A673 (cell line): Measurements from ENCODE around the gene NIT1. TPM values are rescaled to one million over a fixed set of nuclear protein-coding genes. Genes with fewer than 3 reads are reported as not detected.

Experiments
- BruUV-seq: library from RNA; stranded (reverse); fragments of 400-500 nt; replicated peaks from 2 replicates; lab custom pipeline; 2021; lab: Mats Ljungman, UMichigan
- CTCF ChIA-PET: fragments of 300-600 bp; sonication (Branson Sonifier 250); formaldehyde crosslinking; loops from one replicate; lab custom pipeline; 2022; ENCODE audit warnings: antibody characterized with exemption; lab: Charles Lee
- POLR2A ChIA-PET: fragments of 300-600 bp; sonication (Branson Sonifier 250); formaldehyde crosslinking; loops from one replicate; lab custom pipeline; 2022; ENCODE audit warnings: antibody characterized with exemption; ENCODE audit not compliant: low non-redundant PET; lab: Charles Lee
- DNase-seq: peaks from one replicate; pipeline ENCODE4 v3.0.0-alpha.2; 2015; ENCODE audit warnings: low spot score
- H3K27ac ChIP-seq: fragments of 200-600 bp; sonication (generic); 2 replicates; pipeline ENCODE4 v1.5.1; 2016; ENCODE audit warnings: mixed run types, low read depth, mild to moderate bottlenecking, mixed read lengths, antibody characterized with exemption, low read length; ENCODE audit not compliant: poor library complexity, severe bottlenecking
- H3K27me3 ChIP-seq: fragments of 200-600 bp; sonication (generic); replicated peaks from 2 replicates; pipeline ENCODE4 v1.6.1; 2017; ENCODE audit warnings: mixed run types, low read depth, mild to moderate bottlenecking, mixed read lengths, antibody characterized with exemption, low read length; ENCODE audit not compliant: insufficient read depth, poor library complexity
- H3K36me3 ChIP-seq: fragments of 200-600 bp; sonication (generic); 2 replicates; pipeline ENCODE4 v1.6.1; 2016; ENCODE audit warnings: mixed run types, mild to moderate bottlenecking, mixed read lengths, antibody characterized with exemption, low read length; ENCODE audit not compliant: insufficient read depth, poor library complexity, severe bottlenecking
- H3K4me1 ChIP-seq: fragments of 200-600 bp; sonication (generic); 2 replicates; pipeline ENCODE4 v1.6.1; 2017; ENCODE audit warnings: mixed run types, mild to moderate bottlenecking, mixed read lengths, antibody characterized with exemption, low read length; ENCODE audit not compliant: insufficient read depth, poor library complexity, severe bottlenecking
- H3K4me3 ChIP-seq: fragments of 200-600 bp; sonication (generic); 2 replicates; pipeline ENCODE4 v1.5.1; 2016; ENCODE audit warnings: low read depth, mixed run types, mild to moderate bottlenecking, mixed read lengths, low read length; ENCODE audit not compliant: poor library complexity, severe bottlenecking
- H3K9me3 ChIP-seq: fragments of 200-600 bp; sonication (generic); 2 replicates; pipeline ENCODE4 v1.6.1; 2016; ENCODE audit warnings: mixed run types, low read depth, mild to moderate bottlenecking, mixed read lengths, antibody characterized with exemption, low read length; ENCODE audit not compliant: poor library complexity, severe bottlenecking
- CTCF ChIP-seq: fragments of 300-800, 200-600 bp; sonication (generic); conservative IDR thresholded peaks from 2 replicates; pipeline ENCODE4 v1.5.1; 2017; ENCODE audit warnings: low read depth, mild to moderate bottlenecking, antibody characterized with exemption, low read length, moderate library complexity, mixed read lengths
- EZH2 ChIP-seq: fragments of 200-600 bp; sonication (generic); IDR thresholded peaks from 2 replicates; pipeline ENCODE4 v1.6.1; 2017; ENCODE audit warnings: borderline replicate concordance, low read depth, mild to moderate bottlenecking, mixed read lengths, antibody characterized with exemption, low read length; ENCODE audit not compliant: poor library complexity, severe bottlenecking
- intact Hi-C: fragments of 100-400 bp; cut with micrococcal nuclease; formaldehyde crosslinking; loops from one replicate; pipeline ENCODE4 v1.10.0; 2022; ENCODE audit not compliant: unreplicated experiment
- total RNA-seq: library from RNA; stranded (reverse); gene quantifications from 2 replicates; pipeline ENCODE4 v1.2.3, GENCODE V29; 2021

Gene NIT1
- total RNA-seq, 1 experiment from 2014 or later = 29.3 TPM

GRCh38 chr1:161090617-161091016 is 27.3 kb upstream of the NIT1 start:
- ChIA-PET POLR2A (no interaction called here), CTCF (no interaction called here)
- no TSS peak for BruUV-seq

GRCh38 chr1:161091093-161091492 is 26.8 kb upstream of the NIT1 start:
- intact Hi-C loops = loop anchor here (5.0 to 10.0 kb wide), 2 partner anchors 44 to 366 kb away; partner anchors contain the start of gene USF1
- H3K27me3 ChIP-seq = peaks cover 3% of the 10 kb centered on the region
- H3K27ac ChIP-seq = no peak overlapping the region
- no peaks in the 10 kb centered on the region for H3K9me3 ChIP-seq
- H3K36me3 ChIP-seq = no peaks in the 10 kb centered on the region
- BruUV-seq = no TSS peak
- CTCF ChIA-PET = no interaction called here
- no peak for TF ChIP-seq CTCF
- no peak for TF ChIP-seq EZH2
- POLR2A ChIA-PET = no interaction called here
- H3K4me1 ChIP-seq = no peaks in the 10 kb centered on the region
- DNase-seq = no peak
- no peak overlapping the region for H3K4me3 ChIP-seq

More at GRCh38 chr1:161090617-161091016, 27.3 kb upstream of the NIT1 start:
- Histone ChIP-seq H3K4me1 (no peaks in the 10 kb centered on the region), H3K4me3 (no peak overlapping the region), H3K27ac (no peak overlapping the region), H3K9me3 (no peaks in the 10 kb centered on the region), H3K27me3 (no peaks in the 10 kb centered on the region), H3K36me3 (no peaks in the 10 kb centered on the region)
- no peak for DNase-seq
- intact Hi-C loops = loop anchor here (5.0 to 10.0 kb wide), 2 partner anchors 43 to 366 kb away; partner anchors contain the start of gene USF1
- TF ChIP-seq EZH2 (no peak), CTCF (no peak)

GRCh38 chr1:161091796-161092507 is 26.0 kb upstream of the NIT1 start:
- intact Hi-C loops = loop anchor here (5.0 to 10.0 kb wide), 2 partner anchors 45 to 367 kb away; partner anchors contain the start of gene USF1
- Histone ChIP-seq H3K4me1 (no peaks in the 10 kb centered on the region), H3K4me3 (no peak overlapping the region), H3K9me3 (no peaks in the 10 kb centered on the region), H3K27me3 (peaks cover 3% of the 10 kb centered on the region), H3K27ac (no peak overlapping the region), H3K36me3 (no peaks in the 10 kb centered on the region)
- DNase-seq = no peak
- POLR2A ChIA-PET = no interaction called here
- TF ChIP-seq EZH2 (no peak), CTCF (no peak)
- CTCF ChIA-PET = no interaction called here
- BruUV-seq = no TSS peak
